K562 (cell line): ENCODE results near the gene PLTP. TPM values are rescaled to one million over a fixed set of nuclear protein-coding genes. Genes with fewer than 3 reads are reported as not detected.

Source experiments
- CXXC5 ChIP-seq: fragments of 250-450 bp; sonication (Bioruptor Pico); IDR thresholded peaks from 2 replicates; pipeline ENCODE4 v1.8.0; 2022; ENCODE audit warnings: inconsistent platforms, mild to moderate bottlenecking, moderate library complexity
- ETV5 ChIP-seq: sonication (generic); formaldehyde crosslinking; IDR thresholded peaks from 2 replicates; pipeline ENCODE4 v1.4.0; 2020; ENCODE audit warnings: low read depth, mild to moderate bottlenecking, missing genetic modification reagents
- FIP1L1 ChIP-seq: fragments of 200-400 bp; formaldehyde crosslinking; IDR thresholded peaks from 2 replicates; pipeline ENCODE4 v1.6.1; 2018; ENCODE audit warnings: mild to moderate bottlenecking, low read depth, low read length; ENCODE audit not compliant: poor library complexity, severe bottlenecking
- HDGF ChIP-seq: fragments of 450-650 bp; IDR thresholded peaks from 2 replicates; pipeline ENCODE4 v1.6.1; 2016
- MYC ChIP-seq, 2 experiments: fragments of 250-450 bp in 1 of 2; sonication (Bioruptor Pico) in 1 of 2; IDR thresholded peaks; 2 replicates each; pipeline versions ENCODE4 v1.5.1 to v1.6.1; 2012 to 2021; ENCODE audit warnings: low read depth in 2 of 2, borderline replicate concordance in 1 of 2, improper control_type of control experiment in 1 of 2, low read length in 1 of 2, mild to moderate bottlenecking in 1 of 2, moderate library complexity in 1 of 2
- NR4A1 ChIP-seq, 2 experiments: fragments of 250-450 bp in 1 of 2; fragments of 450-650 bp in 1 of 2; sonication (Bioruptor Pico) in 1 of 2; IDR thresholded peaks; 2 replicates each; pipeline versions ENCODE4 v1.4.0 to v1.6.1; 2016 to 2020; ENCODE audit warnings: mild to moderate bottlenecking in 2 of 2, missing compliant biosample characterization in 1 of 2, missing genetic modification characterization in 1 of 2, moderate library complexity in 1 of 2
- RB1 ChIP-seq: fragments of 450-650 bp; IDR thresholded peaks from 2 replicates; pipeline ENCODE4 v1.6.1; 2017; ENCODE audit warnings: low read depth, mild to moderate bottlenecking
- RCOR1 ChIP-seq, 2 experiments: IDR thresholded peaks; 2 replicates each; pipeline ENCODE4 v1.6.1; 2012; ENCODE audit warnings: low read depth in 2 of 2, low read length in 2 of 2, borderline replicate concordance in 1 of 2, improper control_type of control experiment in 1 of 2
- SMAD1 ChIP-seq: fragments of 150-350 bp; IDR thresholded peaks from 2 replicates; pipeline ENCODE4 v1.6.1; 2014; ENCODE audit warnings: low read length, low read depth; ENCODE audit not compliant: partially characterized antibody
- SRSF7 ChIP-seq: fragments of 200-400 bp; formaldehyde crosslinking; optimal IDR thresholded peaks from 2 replicates; pipeline ENCODE3; 2017; ENCODE audit warnings: mild to moderate bottlenecking, low read depth, low read length
- TEAD4 ChIP-seq, 2 experiments: sonication (generic) in 1 of 2; formaldehyde crosslinking in 1 of 2; IDR thresholded peaks; 2 replicates each; pipeline versions ENCODE4 v1.6.1 to v1.8.0; 2012 to 2022; ENCODE audit warnings: borderline replicate concordance in 1 of 2, inconsistent platforms in 1 of 2, low read length in 1 of 2, mild to moderate bottlenecking in 1 of 2, missing genetic modification reagents in 1 of 2
- TSC22D4 ChIP-seq: fragments of 450-650 bp; IDR thresholded peaks from 2 replicates; pipeline ENCODE4 v1.6.1; 2016; ENCODE audit warnings: missing genetic modification characterization, missing biosample characterization, control low read depth
- ZNF766 ChIP-seq: fragments of 200-800 bp; sonication (Bioruptor generic); conservative IDR thresholded peaks from 2 replicates; pipeline ENCODE4 v1.6.1; 2016; ENCODE audit warnings: missing genetic modification characterization, missing compliant biosample characterization
- polyA plus RNA-seq, 8 experiments: library from polyadenylated mRNA; depleted of rRNA in 4 of 8; stranded (reverse) in 5 of 8; unstranded in 3 of 8; fragments of >200 nt; fragmentation: Nextera tagmentation in 2 of 8; fragmentation: Illumina TruSeq in 1 of 8; extraction: Ambion mirVana in 2 of 8; extraction: Trizol in 1 of 8; gene quantifications; 2 replicates each; pipeline versions ENCODE4 v1.2.1 to v1.2.3, GENCODE V29; 2011 to 2014; ENCODE audit warnings: inconsistent platforms in 1 of 8, missing spikeins in 1 of 8
- total RNA-seq, 7 experiments: library from RNA; depleted of rRNA in 6 of 7; stranded (reverse); fragments of >200 nt in 6 of 7; fragmentation: Illumina TruSeq in 2 of 7; extraction: Trizol in 2 of 7; gene quantifications; 2 replicates each; pipeline versions ENCODE4 v1.2.1 to v1.2.3, GENCODE V29; 2011 to 2021; ENCODE audit warnings: low replicate concordance in 1 of 7
- TF ChIP-seq, protein P1 (sequence below): sonication (generic); formaldehyde crosslinking; IDR thresholded peaks from 2 replicates; pipeline ENCODE4 v1.8.1; 2023; ENCODE audit warnings: missing genetic modification reagents, mild to moderate bottlenecking, borderline replicate concordance
- TF ChIP-seq, protein P2 (sequence below): fragments of 250-450 bp; sonication (Bioruptor Pico); IDR thresholded peaks from 2 replicates; pipeline ENCODE4 v1.5.0; 2021
- TF ChIP-seq, protein P3 (sequence below): fragments of 150-350 bp; conservative IDR thresholded peaks from 2 replicates; pipeline ENCODE4 v1.6.1; 2014; ENCODE audit warnings: low read length

The PLTP gene
- total and polyA plus RNA-seq, 9 of the 15 experiments (the other 6 are each of a cell fraction or from before 2014, with no cell fraction given): 2.8 to 29.3 (median 17.6) TPM

DNA sequence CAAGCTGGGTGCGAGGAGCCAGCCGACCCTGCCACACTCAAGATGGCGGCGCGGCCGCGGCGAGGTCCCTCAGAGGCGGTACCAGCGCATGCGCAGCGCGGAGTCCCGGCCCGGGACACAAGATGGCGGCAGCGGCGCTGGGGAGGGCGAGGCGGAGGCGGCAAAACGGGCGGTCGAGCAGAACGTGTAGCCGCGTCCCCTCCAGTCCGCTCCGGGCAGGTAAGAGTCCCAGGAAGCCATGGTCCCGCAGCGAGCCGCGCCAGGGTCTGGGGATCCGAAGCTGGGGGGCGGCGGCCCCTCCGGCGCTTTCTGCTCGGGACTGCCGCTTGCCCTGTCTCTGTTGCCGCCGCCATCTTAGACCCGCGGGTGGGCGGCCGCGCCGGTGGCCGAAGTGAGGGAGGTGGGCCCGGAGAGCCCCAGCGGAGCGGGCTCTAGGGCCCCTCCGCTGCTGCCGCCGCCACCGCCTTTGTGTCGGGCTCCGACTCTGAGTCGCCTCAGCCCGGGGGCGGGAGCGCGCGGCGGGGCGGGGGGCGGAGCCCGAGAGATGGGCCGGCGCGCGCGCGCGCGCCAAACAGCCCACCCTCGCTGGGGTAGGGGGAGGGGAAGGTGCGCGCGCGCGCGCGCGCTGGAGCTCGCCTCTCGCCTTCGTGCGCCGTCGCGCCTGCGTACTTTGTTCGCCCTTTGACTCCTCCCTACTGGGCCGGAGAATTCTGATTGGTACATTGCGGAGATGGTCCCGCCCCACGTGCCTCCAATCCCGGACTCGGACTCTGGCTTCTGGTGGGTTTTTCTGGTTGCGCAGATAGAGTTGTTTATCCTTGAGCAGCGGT lies 22.8 kb upstream of the PLTP start, which contains the start of gene PCIF1 (continued):
- TF ChIP-seq, protein P1, sequence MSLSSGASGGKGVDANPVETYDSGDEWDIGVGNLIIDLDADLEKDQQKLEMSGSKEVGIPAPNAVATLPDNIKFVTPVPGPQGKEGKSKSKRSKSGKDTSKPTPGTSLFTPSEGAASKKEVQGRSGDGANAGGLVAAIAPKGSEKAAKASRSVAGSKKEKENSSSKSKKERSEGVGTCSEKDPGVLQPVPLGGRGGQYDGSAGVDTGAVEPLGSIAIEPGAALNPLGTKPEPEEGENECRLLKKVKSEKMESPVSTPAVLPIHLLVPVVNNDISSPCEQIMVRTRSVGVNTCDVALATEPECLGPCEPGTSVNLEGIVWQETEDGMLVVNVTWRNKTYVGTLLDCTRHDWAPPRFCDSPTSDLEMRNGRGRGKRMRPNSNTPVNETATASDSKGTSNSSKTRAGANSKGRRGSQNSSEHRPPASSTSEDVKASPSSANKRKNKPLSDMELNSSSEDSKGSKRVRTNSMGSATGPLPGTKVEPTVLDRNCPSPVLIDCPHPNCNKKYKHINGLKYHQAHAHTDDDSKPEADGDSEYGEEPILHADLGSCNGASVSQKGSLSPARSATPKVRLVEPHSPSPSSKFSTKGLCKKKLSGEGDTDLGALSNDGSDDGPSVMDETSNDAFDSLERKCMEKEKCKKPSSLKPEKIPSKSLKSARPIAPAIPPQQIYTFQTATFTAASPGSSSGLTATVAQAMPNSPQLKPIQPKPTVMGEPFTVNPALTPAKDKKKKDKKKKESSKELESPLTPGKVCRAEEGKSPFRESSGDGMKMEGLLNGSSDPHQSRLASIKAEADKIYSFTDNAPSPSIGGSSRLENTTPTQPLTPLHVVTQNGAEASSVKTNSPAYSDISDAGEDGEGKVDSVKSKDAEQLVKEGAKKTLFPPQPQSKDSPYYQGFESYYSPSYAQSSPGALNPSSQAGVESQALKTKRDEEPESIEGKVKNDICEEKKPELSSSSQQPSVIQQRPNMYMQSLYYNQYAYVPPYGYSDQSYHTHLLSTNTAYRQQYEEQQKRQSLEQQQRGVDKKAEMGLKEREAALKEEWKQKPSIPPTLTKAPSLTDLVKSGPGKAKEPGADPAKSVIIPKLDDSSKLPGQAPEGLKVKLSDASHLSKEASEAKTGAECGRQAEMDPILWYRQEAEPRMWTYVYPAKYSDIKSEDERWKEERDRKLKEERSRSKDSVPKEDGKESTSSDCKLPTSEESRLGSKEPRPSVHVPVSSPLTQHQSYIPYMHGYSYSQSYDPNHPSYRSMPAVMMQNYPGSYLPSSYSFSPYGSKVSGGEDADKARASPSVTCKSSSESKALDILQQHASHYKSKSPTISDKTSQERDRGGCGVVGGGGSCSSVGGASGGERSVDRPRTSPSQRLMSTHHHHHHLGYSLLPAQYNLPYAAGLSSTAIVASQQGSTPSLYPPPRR (CRISPR knock-in tag): peak; percentile 96; the same call in 1 of the 2 replicates
- TF ChIP-seq SRSF7: peak; percentile 75
- TF ChIP-seq MYC (IDR thresholded peaks at IDR 0.05; ENCODE audit: low read depth, low read length): peak; percentile 64; the same call in 1 of the 2 replicates
- TF ChIP-seq MYC (CRISPR knock-in tag; IDR thresholded peaks at IDR 0.05; ENCODE audit: borderline replicate concordance, low read depth): peak; percentile 57; the same call in 1 of the 2 replicates
- TF ChIP-seq TSC22D4 (tag): no peak
- peak; percentile 95 for TF ChIP-seq FIP1L1
- TF ChIP-seq TEAD4 (IDR thresholded peaks at IDR 0.05; ENCODE audit: low read length): peak; percentile 28; the same call in 1 of the 2 replicates
- no peak for TF ChIP-seq TEAD4 (CRISPR knock-in tag; IDR thresholded peaks at IDR 0.05; ENCODE audit: borderline replicate concordance)
- peak; percentile 77 for TF ChIP-seq SMAD1
- TF ChIP-seq RB1: peak; percentile 73
- TF ChIP-seq NR4A1 (CRISPR knock-in tag; IDR thresholded peaks at IDR 0.05): no peak
- peak; percentile 62; the same call in 1 of the 2 replicates for TF ChIP-seq NR4A1 (tag; IDR thresholded peaks at IDR 0.05)
- TF ChIP-seq ETV5 (CRISPR knock-in tag): peak; percentile 48; the same call in 1 of the 2 replicates
- TF ChIP-seq, protein P2, sequence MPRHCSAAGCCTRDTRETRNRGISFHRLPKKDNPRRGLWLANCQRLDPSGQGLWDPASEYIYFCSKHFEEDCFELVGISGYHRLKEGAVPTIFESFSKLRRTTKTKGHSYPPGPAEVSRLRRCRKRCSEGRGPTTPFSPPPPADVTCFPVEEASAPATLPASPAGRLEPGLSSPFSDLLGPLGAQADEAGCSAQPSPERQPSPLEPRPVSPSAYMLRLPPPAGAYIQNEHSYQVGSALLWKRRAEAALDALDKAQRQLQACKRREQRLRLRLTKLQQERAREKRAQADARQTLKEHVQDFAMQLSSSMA (CRISPR knock-in tag): peak; percentile 100
- TF ChIP-seq CXXC5 (CRISPR knock-in tag): peak; percentile 83
- TF ChIP-seq, protein P3, sequence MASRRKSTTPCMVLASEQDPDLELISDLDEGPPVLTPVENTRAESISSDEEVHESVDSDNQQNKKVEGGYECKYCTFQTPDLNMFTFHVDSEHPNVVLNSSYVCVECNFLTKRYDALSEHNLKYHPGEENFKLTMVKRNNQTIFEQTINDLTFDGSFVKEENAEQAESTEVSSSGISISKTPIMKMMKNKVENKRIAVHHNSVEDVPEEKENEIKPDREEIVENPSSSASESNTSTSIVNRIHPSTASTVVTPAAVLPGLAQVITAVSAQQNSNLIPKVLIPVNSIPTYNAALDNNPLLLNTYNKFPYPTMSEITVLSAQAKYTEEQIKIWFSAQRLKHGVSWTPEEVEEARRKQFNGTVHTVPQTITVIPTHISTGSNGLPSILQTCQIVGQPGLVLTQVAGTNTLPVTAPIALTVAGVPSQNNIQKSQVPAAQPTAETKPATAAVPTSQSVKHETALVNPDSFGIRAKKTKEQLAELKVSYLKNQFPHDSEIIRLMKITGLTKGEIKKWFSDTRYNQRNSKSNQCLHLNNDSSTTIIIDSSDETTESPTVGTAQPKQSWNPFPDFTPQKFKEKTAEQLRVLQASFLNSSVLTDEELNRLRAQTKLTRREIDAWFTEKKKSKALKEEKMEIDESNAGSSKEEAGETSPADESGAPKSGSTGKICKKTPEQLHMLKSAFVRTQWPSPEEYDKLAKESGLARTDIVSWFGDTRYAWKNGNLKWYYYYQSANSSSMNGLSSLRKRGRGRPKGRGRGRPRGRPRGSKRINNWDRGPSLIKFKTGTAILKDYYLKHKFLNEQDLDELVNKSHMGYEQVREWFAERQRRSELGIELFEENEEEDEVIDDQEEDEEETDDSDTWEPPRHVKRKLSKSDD: 0 out of 2 replicates have a peak, but pooled peaks have one; percentile 75
- TF ChIP-seq ZNF766: peak; percentile 89
- TF ChIP-seq HDGF: no peak
- peak in 1 of 2 experiments; percentile 24; a peak in 1 of 4 replicates for TF ChIP-seq RCOR1 (IDR thresholded peaks at IDR 0.05; ENCODE audit: borderline replicate concordance in 1 of 2, low read depth in 2 of 2, low read length in 2 of 2)
